ENCODE measurements around the gene TMEM30B.
A peak's percentile ranks its signal among the peaks of the same experiment; 100 is the strongest.
"Not testable (repeated sequence)": the region's sequence is repeated elsewhere in the genome, so short reads cannot be mapped to it uniquely, and the experiment has no call there.

Gene TMEM30B

GRCh38 chr14:61281186-61281947 is at the start of gene TMEM30B:
TMEM30B (minus strand) TSS chr14:61281338; CDS start chr14:61281147, 191 bp downstream.
- no peak for DNase-seq (ENCODE audit: low spot score)

GRCh38 chr14:61330511-61330910 is 49.4 kb upstream of the TMEM30B start:
- no peak for DNase-seq (ENCODE audit: low spot score)

GRCh38 chr14:61329478-61330051 is 48.4 kb upstream of the TMEM30B start:
- DNase-seq (ENCODE audit: low spot score): peak; percentile 67

DNA sequence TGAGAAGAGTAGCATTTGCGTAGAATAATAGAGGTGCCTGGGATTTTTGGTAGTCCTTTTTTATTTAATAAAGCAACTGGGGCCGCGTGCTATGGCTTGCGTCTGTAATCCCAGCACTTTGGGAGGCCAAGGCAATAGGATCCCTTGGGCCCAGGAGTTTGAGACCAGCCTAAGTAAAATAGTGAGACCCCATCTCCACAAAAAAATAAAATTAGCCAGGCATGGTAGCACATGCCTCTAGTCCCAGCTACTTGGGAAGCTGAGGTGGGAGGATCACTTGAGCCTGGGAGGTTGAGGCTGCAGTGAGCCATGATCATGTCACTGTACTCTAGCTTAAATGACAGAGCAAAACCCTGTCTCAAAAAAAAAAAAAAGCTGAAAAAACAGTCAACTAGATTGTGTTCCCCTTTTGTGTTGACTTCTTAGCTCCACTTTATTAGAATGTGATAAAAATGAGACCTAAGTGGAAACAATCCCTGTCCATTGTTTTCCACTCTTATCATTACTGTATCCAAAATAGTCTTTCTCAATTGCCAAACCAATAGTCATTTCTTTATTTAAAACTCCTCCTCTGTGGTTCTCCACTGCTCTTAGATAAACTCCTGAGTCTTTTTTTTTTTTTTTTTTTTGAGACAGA is 47.6 kb upstream of the TMEM30B start:
- no peak for DNase-seq (ENCODE audit: low spot score)

- no peak for DNase-seq (ENCODE audit: low spot score)
Measured at GRCh38 chr14:61326847-61327246, 45.7 kb upstream of the TMEM30B start.

GRCh38 chr14:61326146-61326545 is 45.0 kb upstream of the TMEM30B start:
- no peak for DNase-seq (ENCODE audit: low spot score)

DNA sequence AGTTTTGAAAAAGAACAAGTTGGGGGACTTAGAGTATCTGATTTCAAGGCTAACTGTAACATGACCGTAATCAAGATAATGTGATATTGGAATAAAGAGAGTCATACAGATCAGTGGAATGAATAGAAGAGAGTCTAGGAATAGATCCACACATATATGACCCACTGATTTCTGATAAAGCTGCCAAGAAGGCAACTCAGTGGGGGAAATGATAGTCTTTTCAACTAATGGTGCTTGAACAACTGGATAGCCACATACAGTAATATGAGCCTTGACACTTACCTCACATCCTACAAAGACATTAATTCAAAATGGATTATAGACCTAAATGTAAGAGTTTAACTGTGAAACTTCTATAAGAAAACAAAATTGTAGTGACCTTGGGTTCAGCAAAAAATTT is 44.0 kb upstream of the TMEM30B start:
- DNase-seq (ENCODE audit: low spot score): no peak

DNA sequence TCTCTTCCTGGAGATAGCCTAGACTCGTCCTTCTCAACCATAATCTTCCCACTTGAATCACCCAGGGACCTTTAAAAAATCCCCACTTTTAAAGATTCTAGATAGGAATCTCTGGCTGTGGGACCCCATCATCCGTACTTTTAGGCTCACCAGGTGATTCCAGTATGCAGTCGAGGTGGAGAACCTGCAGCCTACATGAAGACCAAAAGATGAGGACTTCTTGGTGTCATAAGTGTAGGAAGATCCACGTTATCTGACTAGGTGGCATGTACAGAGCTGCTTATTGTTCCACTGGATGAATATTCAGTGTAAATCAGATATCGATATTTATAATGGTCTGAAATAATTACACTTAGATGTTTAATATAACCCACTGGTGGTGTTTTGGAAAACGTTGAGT is 42.8 kb upstream of the TMEM30B start:
- DNase-seq (ENCODE audit: low spot score): no peak

GRCh38 chr14:61322799-61323290 is 41.7 kb upstream of the TMEM30B start:
- no peak for DNase-seq (ENCODE audit: low spot score)

GRCh38 chr14:61322011-61322798 is 41.1 kb upstream of the TMEM30B start:
- no peak for DNase-seq (ENCODE audit: low spot score)

GRCh38 chr14:61321385-61322010 is 40.4 kb upstream of the TMEM30B start, which contains the start of gene PRKCH:
PRKCH (plus strand) TSS chr14:61321579; CDS start chr14:61322102, 523 bp downstream.
- no peak for DNase-seq (ENCODE audit: low spot score)

- no peak for DNase-seq (ENCODE audit: low spot score)
Measured at GRCh38 chr14:61320806-61321384, 39.8 kb upstream of the TMEM30B start.

DNA sequence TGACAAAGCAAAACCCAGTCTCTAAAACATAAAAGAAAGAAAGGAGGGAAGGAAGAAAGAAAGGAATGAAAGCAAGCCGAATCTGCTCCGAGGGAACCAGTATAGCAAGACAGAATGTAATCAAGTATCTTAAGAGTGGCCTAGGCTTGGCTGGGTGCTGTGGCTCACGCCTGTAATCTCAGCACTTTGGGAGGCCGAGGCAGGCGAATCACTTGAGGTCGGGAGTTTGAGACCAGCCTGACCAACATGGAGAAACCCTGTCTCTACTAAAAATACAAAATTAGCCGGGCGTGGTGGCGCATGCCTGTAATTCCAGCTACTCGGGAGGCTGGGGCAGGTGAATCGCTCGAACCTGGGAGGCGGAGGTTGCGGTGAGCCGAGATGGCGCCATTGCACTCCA is 39.0 kb upstream of the TMEM30B start:
- not testable (repeated sequence) for DNase-seq (ENCODE audit: low spot score)

- DNase-seq (ENCODE audit: low spot score): no peak
Measured at GRCh38 chr14:61319706-61320105, 38.6 kb upstream of the TMEM30B start.

DNA sequence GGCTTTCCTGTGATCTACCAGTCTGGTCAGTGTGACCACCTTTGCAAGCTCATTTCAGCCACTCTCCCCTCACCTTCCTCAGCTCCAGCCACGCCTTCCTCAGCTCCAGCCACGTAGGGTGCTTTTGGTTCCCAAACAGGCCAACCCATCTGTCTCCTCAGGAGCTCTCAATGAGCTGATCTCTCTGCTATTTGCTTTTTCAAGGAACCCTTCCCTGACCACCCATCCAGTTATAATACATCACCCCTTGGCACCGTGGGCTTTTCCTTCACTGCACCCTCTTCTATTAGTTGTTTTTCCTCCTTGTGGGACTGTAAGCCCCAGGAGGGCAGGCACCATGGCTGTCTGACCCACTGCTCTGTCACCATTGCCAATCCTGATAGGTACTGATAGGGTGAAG is 37.9 kb upstream of the TMEM30B start:
- DNase-seq (ENCODE audit: low spot score): no peak

- no peak for DNase-seq (ENCODE audit: low spot score)
Measured at GRCh38 chr14:61315313-61315712, 34.2 kb upstream of the TMEM30B start.

GRCh38 chr14:61308701-61309100 is 27.6 kb upstream of the TMEM30B start:
- DNase-seq (ENCODE audit: low spot score): not testable (repeated sequence)

GRCh38 chr14:61308198-61308597 is 27.1 kb upstream of the TMEM30B start:
- peak; percentile 12 for DNase-seq (ENCODE audit: low spot score)

DNA sequence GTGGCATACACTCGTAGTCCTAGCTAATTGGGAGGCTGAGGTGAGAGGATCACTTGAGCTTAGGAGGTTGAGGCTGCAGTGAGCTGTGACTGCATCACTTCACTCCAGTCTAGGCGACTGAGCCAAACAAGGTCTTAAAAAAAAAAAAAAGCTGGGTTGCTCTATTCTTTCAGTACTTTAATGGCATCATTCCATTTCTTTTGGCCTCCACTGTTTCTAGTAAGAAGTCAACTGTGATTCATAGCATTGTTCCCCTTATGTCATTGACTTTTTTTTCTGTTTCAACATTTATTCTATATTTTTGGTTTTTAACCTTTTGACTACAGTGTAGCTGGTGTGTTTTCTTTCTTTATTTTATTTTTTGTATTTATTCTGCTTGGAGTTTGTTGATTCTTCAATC is 23.6 kb upstream of the TMEM30B start:
- DNase-seq (ENCODE audit: low spot score): no peak

DNA sequence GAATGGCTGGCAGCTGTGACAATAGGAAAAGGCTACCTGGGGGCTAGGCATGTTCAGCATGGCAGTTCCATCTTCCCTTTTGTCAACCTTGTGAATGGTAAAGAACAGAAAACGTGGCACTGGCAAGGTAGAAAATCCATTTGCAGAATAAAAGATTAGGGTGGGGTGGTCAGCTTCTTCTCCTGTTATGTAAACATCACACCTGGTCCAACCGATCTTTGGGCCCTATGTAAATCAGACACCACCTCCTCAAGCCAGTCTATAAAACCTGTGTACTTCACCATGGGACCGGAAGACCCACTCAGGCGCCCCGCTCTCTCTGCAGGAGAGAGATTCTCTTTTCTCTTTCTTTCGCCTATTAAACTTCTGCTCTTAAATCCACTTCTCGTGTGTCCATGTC is 19.6 kb upstream of the TMEM30B start:
- DNase-seq (ENCODE audit: low spot score): no peak

DNA sequence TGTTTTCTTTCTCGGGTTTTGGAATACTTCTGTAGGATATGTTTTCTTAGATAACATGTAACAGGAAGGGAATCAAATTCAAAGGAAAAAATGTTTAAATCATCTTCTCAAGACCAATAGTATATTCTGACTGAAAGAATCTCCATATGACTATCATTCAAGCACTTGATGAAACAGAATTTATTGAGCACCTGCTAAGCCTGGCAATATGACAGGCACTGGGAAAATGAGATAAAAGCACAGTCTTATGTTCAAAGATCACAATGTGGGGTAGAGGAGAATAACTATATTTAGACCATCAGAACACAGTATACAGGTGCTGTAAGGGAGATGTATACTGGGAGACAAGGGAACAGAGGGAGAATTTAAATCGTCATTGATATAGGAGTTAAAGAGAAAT is 19.1 kb upstream of the TMEM30B start:
- DNase-seq (ENCODE audit: low spot score): no peak
